ENCODE data around the gene CAPN15. TPM values are rescaled to one million over a fixed set of nuclear protein-coding genes. Genes with fewer than 3 reads are reported as not detected.

Gene CAPN15
- total and polyA plus RNA-seq, 3 donors from 2014 or later: 48.0 to 115 (median 108) TPM

GRCh38 chr16:554297-554621, 26.7 kb downstream of the CAPN15 start:
- no peak overlapping the region for H3K4me3 ChIP-seq
- H3K36me3 ChIP-seq (ENCODE audit: low read depth, missing control alignments): no peaks in the 10 kb centered on the region
- peaks cover 8% of the 10 kb centered on the region for H3K4me1 ChIP-seq
- H3K27ac ChIP-seq: no peak overlapping the region
- H3K9me3 ChIP-seq: no peaks in the 10 kb centered on the region
- WGBS, 2 donors: 91 to 92% methylated on average over 11 of the region's 11 CpGs
- no peak for TF ChIP-seq POLR2A (IDR thresholded peaks at IDR 0.05)
- TF ChIP-seq CTCF (IDR thresholded peaks at IDR 0.05): no peak
- DNase-seq: no peak
- no peaks in the 10 kb centered on the region for H3K27me3 ChIP-seq
- intact Hi-C loops (cut with DNase I; ENCODE audit: low total_unique reads): no loop called here

GRCh38 chr16:554640-555365, 27.3 kb downstream of the CAPN15 start:
- no peak overlapping the region for H3K27ac ChIP-seq
- no peak for TF ChIP-seq POLR2A (IDR thresholded peaks at IDR 0.05)
- TF ChIP-seq CTCF (IDR thresholded peaks at IDR 0.05): no peak
- no peaks in the 10 kb centered on the region for H3K27me3 ChIP-seq
- H3K9me3 ChIP-seq: no peaks in the 10 kb centered on the region
- H3K36me3 ChIP-seq (ENCODE audit: low read depth, missing control alignments): no peaks in the 10 kb centered on the region
- H3K4me1 ChIP-seq: peaks cover 12% of the 10 kb centered on the region
- intact Hi-C loops (cut with DNase I; ENCODE audit: low total_unique reads): no loop called here
- WGBS, 2 donors: 93 to 94% methylated on average over 39 to 54 of the region's 54 CpGs
- no peak overlapping the region for H3K4me3 ChIP-seq
- DNase-seq: no peak

GRCh38 chr16:555528-556473, 28.3 kb downstream of the CAPN15 start:
- no peak overlapping the region for H3K27ac ChIP-seq
- H3K4me3 ChIP-seq: no peak overlapping the region
- H3K36me3 ChIP-seq (ENCODE audit: low read depth, missing control alignments): no peaks in the 10 kb centered on the region
- H3K27me3 ChIP-seq: no peaks in the 10 kb centered on the region
- peaks cover 12% of the 10 kb centered on the region for H3K4me1 ChIP-seq
- no peak for DNase-seq
- H3K9me3 ChIP-seq: no peaks in the 10 kb centered on the region
- intact Hi-C loops (cut with DNase I; ENCODE audit: low total_unique reads): no loop called here
- 89% methylated on average over 13 to 29 of the region's 32 CpGs for WGBS, 2 donors
- TF ChIP-seq POLR2A (IDR thresholded peaks at IDR 0.05) (no peak), CTCF (IDR thresholded peaks at IDR 0.05) (no peak)

- H3K9me3 ChIP-seq: no peaks in the 10 kb centered on the region
Measured at GRCh38 chr16:556474-557173, 29.1 kb downstream of the CAPN15 start.

More at GRCh38 chr16:556474-557173, 29.1 kb downstream of the CAPN15 start:
- Histone ChIP-seq H3K4me3 (no peak overlapping the region), H3K36me3 (ENCODE audit: low read depth, missing control alignments) (no peaks in the 10 kb centered on the region), H3K27ac (no peak overlapping the region), H3K4me1 (peaks cover 12% of the 10 kb centered on the region), H3K27me3 (no peaks in the 10 kb centered on the region)
- no peak for TF ChIP-seq POLR2A (IDR thresholded peaks at IDR 0.05)
- TF ChIP-seq CTCF (IDR thresholded peaks at IDR 0.05): no peak
- 91 to 97% methylated on average over 7 to 25 of the region's 32 CpGs for WGBS, 2 donors
- no peak for DNase-seq
- intact Hi-C loops (cut with DNase I; ENCODE audit: low total_unique reads): no loop called here

Measured in testis (tissue), 3 donors.